Tibial artery (tissue), 4 donors: ENCODE measurements around the gene PGA4.

ENCODE experiments used
- DNase-seq, 2 donors: peaks; one replicate each; pipeline ENCODE4 v3.0.0-alpha.2; 2019
- H3K27ac ChIP-seq, 2 donors: fragments of 200-600 bp; sonication (generic) in 1 of 2; 1 replicate in 1 of 2; 2 replicates in 1 of 2; pipeline ENCODE4 v1.5.1; 2018 to 2019; ENCODE audit warnings: mild to moderate bottlenecking in 1 of 2
- H3K27me3 ChIP-seq, 2 donors: fragments of 200-600 bp; sonication (generic) in 1 of 2; one replicate each; pipeline versions ENCODE4 v1.5.1 to v1.6.0; 2016 to 2019
- H3K36me3 ChIP-seq, 3 donors: fragments of 200-600 bp; sonication (generic) in 2 of 3; one replicate each; pipeline ENCODE4 v1.5.1; 2016 to 2019; ENCODE audit warnings: mild to moderate bottlenecking in 2 of 3
- H3K4me1 ChIP-seq, 4 donors: fragments of 200-600 bp; sonication (generic) in 2 of 4; 1 replicate in 3 of 4; 2 replicates in 1 of 4; pipeline ENCODE4 v1.5.1; 2016 to 2019
- H3K4me3 ChIP-seq, 2 donors: fragments of 200-600 bp; sonication (generic) in 1 of 2; 1 replicate in 1 of 2; 2 replicates in 1 of 2; pipeline ENCODE4 v1.5.1; 2018 to 2019; ENCODE audit warnings: mild to moderate bottlenecking in 2 of 2
- H3K9me3 ChIP-seq, 3 donors: fragments of 200-600 bp; sonication (generic) in 1 of 3; one replicate each; pipeline ENCODE4 v1.5.1; 2016 to 2019
- intact Hi-C: fragments of 100-400 bp; cut with DNase I; formaldehyde crosslinking; loops from one replicate; pipeline ENCODE4 v1.15.0; 2023; ENCODE audit warnings: low total_unique reads
- TF ChIP-seq, protein P1 (sequence below), 2 experiments: fragments of 200-600 bp in 1 of 2; fragments of 450-650 bp in 1 of 2; IDR thresholded peaks; one replicate each; pipeline ENCODE4 v1.5.1; 2017 to 2019; ENCODE audit warnings: antibody characterized with exemption in 2 of 2, mild to moderate bottlenecking in 1 of 2, moderate library complexity in 1 of 2

PGA4 gene

DNA sequence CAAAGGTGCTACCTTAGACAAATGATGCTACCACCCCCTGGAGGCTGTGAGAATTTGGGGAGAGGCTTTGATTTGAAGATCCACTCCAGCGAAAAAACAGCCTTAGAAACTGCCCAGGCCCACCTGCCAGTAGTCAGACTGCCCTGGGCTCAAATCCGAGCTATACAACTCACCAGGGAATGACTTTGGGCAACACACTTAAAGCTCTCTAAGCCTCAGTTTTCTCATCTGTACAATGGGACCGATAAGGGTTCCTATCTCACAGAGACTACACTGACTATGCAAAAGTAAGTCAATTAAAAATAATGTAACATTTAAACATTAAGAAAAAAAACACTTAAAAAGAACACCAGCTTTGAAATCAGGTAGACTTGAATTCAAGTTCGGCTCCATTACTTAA lies 53.0 kb downstream of the PGA4 start:
- H3K4me3 ChIP-seq, result no peak overlapping the region
- H3K4me1 ChIP-seq, result no peaks in the 10 kb centered on the region
- H3K27ac ChIP-seq, result no peak overlapping the region
- no peaks in the 10 kb centered on the region for H3K36me3 ChIP-seq
- no peak for DNase-seq
- H3K9me3 ChIP-seq, result no peaks in the 10 kb centered on the region
- TF ChIP-seq, protein P1, sequence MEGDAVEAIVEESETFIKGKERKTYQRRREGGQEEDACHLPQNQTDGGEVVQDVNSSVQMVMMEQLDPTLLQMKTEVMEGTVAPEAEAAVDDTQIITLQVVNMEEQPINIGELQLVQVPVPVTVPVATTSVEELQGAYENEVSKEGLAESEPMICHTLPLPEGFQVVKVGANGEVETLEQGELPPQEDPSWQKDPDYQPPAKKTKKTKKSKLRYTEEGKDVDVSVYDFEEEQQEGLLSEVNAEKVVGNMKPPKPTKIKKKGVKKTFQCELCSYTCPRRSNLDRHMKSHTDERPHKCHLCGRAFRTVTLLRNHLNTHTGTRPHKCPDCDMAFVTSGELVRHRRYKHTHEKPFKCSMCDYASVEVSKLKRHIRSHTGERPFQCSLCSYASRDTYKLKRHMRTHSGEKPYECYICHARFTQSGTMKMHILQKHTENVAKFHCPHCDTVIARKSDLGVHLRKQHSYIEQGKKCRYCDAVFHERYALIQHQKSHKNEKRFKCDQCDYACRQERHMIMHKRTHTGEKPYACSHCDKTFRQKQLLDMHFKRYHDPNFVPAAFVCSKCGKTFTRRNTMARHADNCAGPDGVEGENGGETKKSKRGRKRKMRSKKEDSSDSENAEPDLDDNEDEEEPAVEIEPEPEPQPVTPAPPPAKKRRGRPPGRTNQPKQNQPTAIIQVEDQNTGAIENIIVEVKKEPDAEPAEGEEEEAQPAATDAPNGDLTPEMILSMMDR (IDR thresholded peaks at IDR 0.05), result no peak
- no peaks in the 10 kb centered on the region for H3K27me3 ChIP-seq
- intact Hi-C loops, result no loop called here

DNA sequence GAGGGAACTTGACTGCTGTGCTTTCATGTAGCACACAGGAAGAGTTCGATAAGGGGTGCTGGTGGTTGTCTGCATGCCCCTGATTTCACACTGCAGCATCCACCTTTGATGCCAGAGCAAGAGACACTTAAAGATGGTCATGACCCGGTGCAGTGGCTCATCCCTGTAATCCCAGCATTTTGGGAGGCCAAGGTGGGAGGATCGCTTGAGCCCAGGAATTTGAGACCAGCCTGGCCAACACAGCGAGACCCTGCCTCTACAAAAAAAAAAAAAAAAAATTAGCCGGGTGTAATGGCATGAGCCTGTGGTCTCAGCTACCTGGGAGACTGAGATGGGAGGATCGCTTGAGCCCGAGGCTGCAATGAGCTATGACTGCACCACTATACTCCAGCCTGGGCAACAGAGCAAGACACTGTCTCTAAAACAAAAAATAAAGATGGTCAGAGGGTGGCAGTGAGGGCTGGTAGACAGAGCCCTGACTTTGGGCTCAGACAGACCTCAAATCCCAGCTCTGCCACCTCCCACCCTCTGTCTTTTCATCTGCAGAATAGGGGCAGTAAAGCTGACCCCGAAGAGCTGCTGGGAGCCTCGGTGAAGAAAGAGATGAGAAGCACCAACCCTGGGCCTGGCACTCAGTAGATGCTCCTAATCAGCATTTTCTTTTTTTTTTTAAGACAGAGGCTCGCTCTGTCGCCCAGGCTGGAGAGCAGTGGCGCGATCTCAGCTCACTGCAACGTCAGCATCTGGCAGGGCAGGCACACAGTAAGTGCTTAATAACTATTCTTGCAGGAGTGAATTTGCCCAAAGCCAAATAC lies 55.2 kb downstream of the PGA4 start:
- Histone ChIP-seq H3K4me1 (no peaks in the 10 kb centered on the region), H3K36me3 (no peaks in the 10 kb centered on the region), H3K27me3 (no peaks in the 10 kb centered on the region), H3K9me3 (no peaks in the 10 kb centered on the region), H3K4me3 (no peak overlapping the region), H3K27ac (no peak overlapping the region)
- intact Hi-C loops, result no loop called here
- TF ChIP-seq, protein P1 (IDR thresholded peaks at IDR 0.05), result no peak
- no peak for DNase-seq

DNA sequence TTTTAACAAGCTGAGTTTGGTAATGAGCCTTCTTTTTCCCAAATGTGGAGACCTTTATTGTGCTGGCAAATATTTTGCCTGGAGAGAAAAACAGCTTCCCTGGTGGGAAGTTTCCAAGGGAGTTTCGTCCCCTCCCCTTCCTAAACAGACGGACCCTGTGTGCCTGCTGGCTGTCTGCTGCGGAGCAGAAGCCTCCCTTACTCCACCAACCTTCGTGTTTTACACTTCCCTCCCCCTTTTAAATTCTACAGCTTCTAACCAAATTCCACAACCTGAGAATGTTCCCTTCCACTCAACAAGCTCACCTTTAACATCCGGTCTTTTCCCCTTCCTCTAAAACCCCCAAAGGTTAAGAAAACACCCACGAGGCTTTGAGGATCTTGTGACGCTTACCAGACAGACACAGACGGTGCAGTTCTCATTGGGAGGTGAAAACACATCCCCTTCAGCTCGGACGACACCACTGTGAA lies 55.9 kb downstream of the PGA4 start:
- Histone ChIP-seq H3K27me3 (no peaks in the 10 kb centered on the region), H3K4me3 (no peak overlapping the region), H3K4me1 (no peaks in the 10 kb centered on the region), H3K36me3 (no peaks in the 10 kb centered on the region), H3K27ac (no peak overlapping the region), H3K9me3 (no peaks in the 10 kb centered on the region)
- DNase-seq, result no peak
- intact Hi-C loops, result no loop called here
- TF ChIP-seq, protein P1 (IDR thresholded peaks at IDR 0.05), result no peak

DNA sequence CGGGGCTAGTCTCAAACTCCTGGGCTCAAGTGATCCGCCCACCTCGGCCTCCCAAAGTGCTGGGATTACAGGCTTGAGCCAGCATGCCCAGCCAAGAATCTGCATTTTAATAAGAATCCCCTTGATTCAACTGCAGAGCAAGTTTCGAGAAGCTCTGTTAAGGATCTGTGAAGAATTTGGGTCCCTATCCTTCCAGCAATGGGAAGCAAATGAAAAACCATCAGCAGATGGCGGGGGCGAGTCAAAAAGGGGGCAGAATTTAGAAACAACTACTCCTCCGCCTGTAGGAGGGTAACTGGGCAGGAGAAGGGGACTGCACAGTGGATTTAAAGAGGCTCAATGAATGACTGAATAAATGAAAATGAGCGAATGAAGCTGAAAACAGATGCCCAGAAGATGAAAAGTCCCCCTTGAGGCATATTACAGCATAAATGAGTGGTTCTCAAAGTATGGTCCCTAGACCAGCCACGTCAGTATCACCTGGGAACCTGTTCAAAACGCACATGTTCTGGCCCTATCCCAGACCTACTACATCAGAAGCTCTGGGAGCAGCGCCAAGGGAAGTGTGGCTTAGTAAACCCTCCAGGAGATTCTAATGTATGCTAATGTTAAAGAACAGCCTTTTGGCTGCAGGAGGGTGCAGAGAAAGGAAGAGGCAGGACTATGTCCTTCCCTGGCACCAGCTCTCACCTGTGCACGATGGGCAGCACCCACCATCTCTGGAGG lies 58.0 kb downstream of the PGA4 start:
- Histone ChIP-seq H3K4me3 (no peak overlapping the region), H3K27me3 (no peaks in the 10 kb centered on the region), H3K9me3 (no peaks in the 10 kb centered on the region), H3K4me1 (no peaks in the 10 kb centered on the region), H3K36me3 (no peaks in the 10 kb centered on the region), H3K27ac (no peak overlapping the region)
- intact Hi-C loops, result no loop called here
- TF ChIP-seq, protein P1 (IDR thresholded peaks at IDR 0.05), result no peak
- DNase-seq, result no peak

GRCh38 chr11:61280883-61281580 lies 58.9 kb downstream of the PGA4 start:
- Histone ChIP-seq H3K4me3 (no peak overlapping the region), H3K9me3 (no peaks in the 10 kb centered on the region), H3K36me3 (peaks cover 0 to 5% (median 0%) of the 10 kb centered on the region in 3 donors), H3K27ac (no peak overlapping the region), H3K4me1 (no peaks in the 10 kb centered on the region), H3K27me3 (no peaks in the 10 kb centered on the region)
- intact Hi-C loops, result no loop called here
- no peak for DNase-seq
- TF ChIP-seq, protein P1 (IDR thresholded peaks at IDR 0.05), result no peak
